ENCODE results near the gene ZC3HAV1. TPM values are rescaled to one million over a fixed set of nuclear protein-coding genes. Genes with fewer than 3 reads are reported as not detected.
"Not testable (repeated sequence)": the region's sequence is repeated elsewhere in the genome, so short reads cannot be mapped to it uniquely, and the experiment has no call there.

ZC3HAV1 gene
- total RNA-seq (2014; rRNA removed) = 32.1 and 40.0 TPM in 2 replicates
- 10.5 TPM for polyA plus RNA-seq (2012)

DNA sequence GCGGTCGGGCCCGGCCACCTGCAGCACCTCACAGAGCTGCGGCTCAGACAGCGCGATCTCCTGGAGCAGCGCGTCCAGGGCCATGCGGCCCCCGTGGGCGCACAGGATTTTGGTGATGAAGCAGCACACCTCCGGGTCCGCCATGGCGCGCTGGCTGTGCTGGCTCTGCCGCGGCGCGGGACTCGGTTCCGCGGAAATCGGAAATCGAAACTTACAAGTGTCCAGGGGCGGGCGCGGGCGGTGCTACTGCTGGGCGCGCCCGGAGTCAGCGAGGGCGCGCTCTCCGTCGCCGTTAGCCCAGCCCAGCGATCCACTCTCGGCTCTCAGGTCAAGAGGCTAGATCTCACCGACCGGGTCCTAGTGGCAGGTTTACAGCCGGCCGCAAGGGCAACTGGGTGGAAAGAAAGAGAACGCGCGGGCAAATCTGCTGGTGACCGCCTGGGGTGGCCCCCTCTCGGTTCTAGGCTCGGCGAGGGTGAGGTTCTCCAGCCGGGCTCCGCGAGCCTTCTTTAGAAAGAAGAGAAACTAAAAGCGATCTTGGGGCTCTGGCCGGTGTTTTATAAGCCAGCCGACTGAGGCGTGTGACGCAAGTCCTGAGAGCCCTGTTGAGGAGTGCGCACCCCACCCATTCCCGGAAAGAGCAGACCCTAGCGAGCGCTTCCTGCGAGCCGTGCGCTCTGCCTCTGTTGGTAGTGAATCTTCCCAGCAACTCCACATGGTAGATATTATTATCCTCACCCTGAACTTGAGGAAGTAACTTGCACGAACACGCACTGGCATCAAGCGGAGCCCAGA is at the start of gene ZC3HAV1:
ZC3HAV1 (minus strand) TSS at position 533 of the 795 bp plus-strand sequence; CDS start at position 144, 389 bp downstream.
- DNase-seq (ENCODE audit: low read depth) = peak; percentile 86

DNA sequence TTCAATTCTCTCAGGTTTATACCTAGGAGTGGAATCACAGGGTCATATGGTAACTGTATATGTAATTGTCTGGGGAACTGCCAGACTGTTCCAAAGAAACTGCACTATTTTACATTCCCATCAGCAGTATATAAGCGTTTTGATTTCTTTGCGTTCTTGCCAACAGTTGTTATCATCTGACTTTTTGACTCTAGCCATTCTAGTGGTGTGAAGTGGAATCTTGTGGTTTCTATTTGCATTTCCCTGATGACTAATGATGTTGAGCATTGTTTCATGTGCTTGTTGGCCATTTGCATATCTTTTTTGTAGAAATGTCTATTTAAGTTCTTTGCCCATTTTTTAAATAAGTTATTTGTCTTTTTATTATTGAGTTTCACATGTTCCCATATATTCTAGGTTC is 44.3 kb upstream of the ZC3HAV1 start:
- DNase-seq (ENCODE audit: low read depth) = peak; percentile 86

DNA sequence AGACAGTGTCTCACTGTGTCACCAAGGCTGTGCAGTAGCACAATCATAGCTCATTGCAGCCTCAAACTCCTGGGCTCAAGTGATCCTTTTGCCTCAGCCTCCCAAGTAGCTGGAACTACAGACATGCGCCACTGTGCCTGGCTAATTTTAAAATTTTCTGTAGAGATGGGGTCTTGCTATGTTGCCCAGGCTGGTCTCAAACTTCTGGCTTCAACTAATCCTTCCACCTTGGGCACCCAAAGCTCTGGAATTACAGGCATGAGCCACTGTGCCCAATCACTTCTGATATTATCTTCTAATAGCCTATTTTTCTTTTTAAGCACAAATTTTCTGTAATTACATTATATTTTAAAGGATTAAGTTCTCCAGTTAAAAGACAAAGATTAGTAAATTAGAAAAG is 42.6 kb upstream of the ZC3HAV1 start:
- no peak for DNase-seq (ENCODE audit: low read depth)

DNA sequence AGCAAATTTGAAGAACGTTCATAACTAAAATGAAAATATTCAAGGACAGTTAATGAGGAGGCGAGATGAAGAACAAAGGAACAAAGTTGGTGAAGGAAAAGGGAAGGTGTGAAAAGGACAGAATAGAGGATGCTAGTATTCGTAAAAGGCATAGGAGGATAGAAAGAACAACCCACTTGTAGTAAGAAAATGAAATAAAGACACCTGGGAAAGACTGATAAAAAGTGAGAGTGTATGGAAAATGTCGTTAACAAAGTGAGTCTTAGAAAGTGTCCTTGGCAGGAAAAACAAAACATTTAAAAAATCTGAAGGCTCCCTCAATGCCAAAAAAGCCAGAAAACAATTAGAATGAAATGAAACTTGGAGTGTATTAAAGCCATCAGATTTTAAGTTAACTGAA is 29.6 kb upstream of the ZC3HAV1 start:
- no peak for DNase-seq (ENCODE audit: low read depth)

- peak; percentile 90 for DNase-seq (ENCODE audit: low read depth)
Measured at GRCh38 chr7:139133335-139134139, 24.0 kb upstream of the ZC3HAV1 start.

DNA sequence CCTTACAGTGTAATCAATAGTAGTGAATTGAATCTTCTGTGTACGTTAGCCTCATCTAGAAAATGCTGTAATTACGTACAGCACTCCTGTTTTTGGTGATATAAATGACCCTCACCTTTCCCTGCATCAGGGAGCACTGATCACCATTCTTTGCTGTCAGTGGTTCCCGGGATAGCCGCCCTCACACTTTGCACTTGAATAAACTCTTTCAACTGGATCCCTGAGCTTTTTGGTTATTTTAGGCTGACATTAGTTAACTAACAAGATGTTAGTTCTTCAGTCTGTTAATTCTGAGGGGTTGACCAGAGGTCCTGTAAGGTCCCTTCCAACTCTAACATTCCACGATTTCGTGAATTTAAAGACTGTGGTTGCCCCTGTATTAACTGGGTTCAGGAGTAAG is 23.4 kb upstream of the ZC3HAV1 start:
- no peak for DNase-seq (ENCODE audit: low read depth)

GRCh38 chr7:139131601-139132041 is 22.1 kb upstream of the ZC3HAV1 start:
- no peak for DNase-seq (ENCODE audit: low read depth)

GRCh38 chr7:139129814-139130213 is 20.3 kb upstream of the ZC3HAV1 start:
- not testable (repeated sequence) for DNase-seq (ENCODE audit: low read depth)

GRCh38 chr7:139127648-139128047 is 18.1 kb upstream of the ZC3HAV1 start:
- DNase-seq (ENCODE audit: low read depth) = no peak

- DNase-seq (ENCODE audit: low read depth) = no peak
Measured at GRCh38 chr7:139125657-139126056, 16.1 kb upstream of the ZC3HAV1 start.

DNA sequence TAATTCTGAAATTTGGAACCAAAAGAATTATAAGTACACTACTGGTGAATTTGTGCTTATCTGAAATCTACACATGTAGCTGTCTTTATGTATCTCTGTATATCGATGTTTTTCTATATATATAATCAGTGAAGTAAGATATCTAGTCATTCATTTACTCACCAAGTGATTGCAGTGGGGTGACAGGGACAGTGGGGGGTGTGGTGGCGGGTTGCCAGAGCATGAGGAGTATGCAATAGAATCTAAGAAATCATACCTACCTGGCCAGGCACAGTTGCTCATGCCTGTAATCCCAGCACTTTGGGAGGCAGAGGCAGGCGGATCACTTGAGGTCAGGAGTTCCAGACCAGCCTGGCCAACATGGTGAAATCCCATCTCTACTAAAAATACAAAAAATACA is 15.5 kb upstream of the ZC3HAV1 start:
- not testable (repeated sequence) for DNase-seq (ENCODE audit: low read depth)

GRCh38 chr7:139124084-139124914 is 14.8 kb upstream of the ZC3HAV1 start:
- no peak for DNase-seq (ENCODE audit: low read depth)

DNA sequence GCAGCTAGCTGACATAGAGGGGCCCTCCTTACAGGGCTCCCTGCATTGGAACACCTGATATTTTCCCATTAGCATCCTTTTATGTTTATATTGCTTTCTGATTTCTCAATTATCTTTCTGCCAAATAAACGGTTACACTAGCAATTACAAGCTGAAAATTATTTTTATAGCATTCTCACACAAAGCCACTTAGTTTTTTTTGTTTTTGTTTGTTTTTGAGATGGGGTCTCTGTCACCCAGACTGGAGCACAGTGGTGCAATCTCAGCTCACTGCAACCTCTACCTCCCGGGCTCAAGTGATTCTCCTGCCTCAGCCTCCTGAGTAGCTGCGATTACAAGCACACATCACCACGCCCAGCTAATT is 9.9 kb upstream of the ZC3HAV1 start:
- no peak for DNase-seq (ENCODE audit: low read depth)

GRCh38 chr7:139118805-139119485 is 9.4 kb upstream of the ZC3HAV1 start:
- no peak for DNase-seq (ENCODE audit: low read depth)

GRCh38 chr7:139118234-139118804 is 8.8 kb upstream of the ZC3HAV1 start:
- peak; percentile 74 for DNase-seq (ENCODE audit: low read depth)

- no peak for DNase-seq (ENCODE audit: low read depth)
Measured at GRCh38 chr7:139117599-139118233, 8.2 kb upstream of the ZC3HAV1 start.

GRCh38 chr7:139116999-139117398 is 7.5 kb upstream of the ZC3HAV1 start:
- no peak for DNase-seq (ENCODE audit: low read depth)

DNA sequence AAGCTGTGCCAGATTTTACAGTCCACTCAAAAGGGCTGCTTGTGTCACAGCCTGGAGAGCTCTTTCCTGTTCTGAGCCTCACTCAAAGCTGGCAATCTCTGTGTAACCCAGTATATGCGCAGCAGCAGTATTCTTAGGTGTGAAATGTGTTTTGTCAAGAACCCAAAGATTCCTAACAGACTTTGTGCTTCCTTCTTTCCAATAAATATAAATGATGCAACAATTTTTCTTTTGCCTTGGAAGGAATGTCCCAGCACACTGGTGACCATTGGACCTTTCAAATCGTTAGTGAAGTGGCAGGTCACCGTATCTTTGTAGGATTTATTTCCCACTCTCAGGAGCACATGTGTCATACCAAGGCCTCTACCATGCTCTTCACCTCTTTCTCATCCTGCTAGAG is 5.6 kb upstream of the ZC3HAV1 start:
- DNase-seq (ENCODE audit: low read depth) = no peak

GRCh38 chr7:139114585-139114984 is 5.1 kb upstream of the ZC3HAV1 start:
- DNase-seq (ENCODE audit: low read depth) = no peak

DNA sequence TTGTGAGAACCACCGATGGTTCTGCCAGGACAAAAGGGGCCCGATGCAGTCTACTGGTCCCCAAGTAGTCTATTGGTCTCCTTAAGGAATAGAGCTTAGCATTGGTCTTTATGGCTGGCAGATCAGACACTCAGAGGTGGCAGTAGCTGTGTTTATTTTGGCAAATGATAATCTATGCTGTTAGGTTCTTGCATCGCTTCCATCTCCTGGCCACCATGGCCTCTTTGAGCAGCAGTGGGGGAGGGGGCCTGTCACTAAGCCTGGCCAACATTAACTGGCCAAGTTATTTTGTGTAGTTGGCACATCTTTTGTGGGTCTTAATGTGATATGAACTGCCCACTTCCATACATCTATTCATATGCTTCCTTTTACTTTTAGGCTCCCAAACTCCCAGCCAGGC is 4.5 kb upstream of the ZC3HAV1 start:
- DNase-seq (ENCODE audit: low read depth) = no peak

Data from LHCN-M2 (cell line).